A549 (cell line): ENCODE results near the gene ARL3. TPM values are rescaled to one million over a fixed set of nuclear protein-coding genes. Genes with fewer than 3 reads are reported as not detected.

Experiments
- ATAC-seq, 2 experiments: fragments of 200-7000 bp in 1 of 2; fragments of >200 bp in 1 of 2; cut with Nextera tagmentation in 1 of 2; cut with Tn5 transposase in 1 of 2; 3 replicates each; pipeline versions ENCODE4 v1.8.0 to v1.9.1; 2018 to 2020; ENCODE audit warnings: mild to moderate bottlenecking in 1 of 2, moderate library complexity in 1 of 2
- CTCF ChIA-PET: fragments of 300-600 bp; sonication (Branson Sonifier 250); formaldehyde crosslinking; extraction: SDS; loops from one replicate; lab custom pipeline; 2021; ENCODE audit warnings: antibody characterized with exemption, inconsistent platforms; lab: Yijun Ruan, JAX
- POLR2A ChIA-PET: fragments of 350-600 bp; formaldehyde crosslinking; extraction: SDS; loops from one replicate; lab custom pipeline; 2021; ENCODE audit warnings: antibody characterized with exemption, inconsistent platforms; lab: Yijun Ruan, JAX
- DNase-seq, 2 experiments: peaks; one replicate each; pipeline versions ENCODE4 v3.0.0 to v3.0.0-alpha.2; 2011 to 2016; ENCODE audit warnings: low read depth in 1 of 2, low spot score in 1 of 2
- FAIRE-seq: peaks from 2 replicates; lab custom pipeline; 2011; peaks lifted over from hg19 to GRCh38; lab: Jason Lieb, UNC
- H3K27ac ChIP-seq, 2 experiments: fragments of >200 bp; sonication (Bioruptor Twin); formaldehyde crosslinking; 3 replicates each; pipeline ENCODE4 v1.5.1; 2016 to 2017
- H3K4me1 ChIP-seq: fragments of >200 bp; sonication (Bioruptor Twin); formaldehyde crosslinking; 3 replicates; pipeline ENCODE4 v1.6.1; 2016
- H3K4me2 ChIP-seq: fragments of >200 bp; sonication (Bioruptor Twin); formaldehyde crosslinking; 3 replicates; pipeline ENCODE4 v1.6.1; 2016
- H3K4me3 ChIP-seq: fragments of >200 bp; sonication (Bioruptor Twin); formaldehyde crosslinking; 3 replicates; pipeline ENCODE4 v1.5.1; 2016
- H3K9me3 ChIP-seq: fragments of >200 bp; sonication (Bioruptor Twin); formaldehyde crosslinking; 3 replicates; pipeline ENCODE4 v1.6.1; 2016
- ATOH8 ChIP-seq: fragments of 250-450 bp; sonication (Bioruptor Pico); IDR thresholded peaks from 2 replicates; pipeline ENCODE4 v1.5.0; 2020; ENCODE audit warnings: low read depth, mild to moderate bottlenecking, moderate library complexity
- BCL3 ChIP-seq: fragments of >200 bp; sonication (Bioruptor Twin); formaldehyde crosslinking; IDR thresholded peaks from 3 replicates; pipeline ENCODE4 v1.6.1; 2016
- BHLHE40 ChIP-seq: IDR thresholded peaks from 2 replicates; pipeline ENCODE4 v1.6.1; 2012; ENCODE audit warnings: low read depth, low read length, inconsistent platforms
- CBX2 ChIP-seq: fragments of 200-600 bp; sonication (generic); IDR thresholded peaks from 2 replicates; pipeline ENCODE4 v1.6.1; 2016; ENCODE audit warnings: low read depth, mild to moderate bottlenecking, borderline replicate concordance
- CBX8 ChIP-seq: fragments of 200-600 bp; sonication (generic); IDR thresholded peaks from 2 replicates; pipeline ENCODE4 v1.6.1; 2016
- CTCF ChIP-seq: fragments of >200 bp; sonication (Bioruptor Twin); formaldehyde crosslinking; IDR thresholded peaks from 3 replicates; pipeline ENCODE4 v1.5.1; 2016
- EHF ChIP-seq: fragments of 250-450 bp; sonication (Bioruptor Pico); IDR thresholded peaks from 2 replicates; pipeline ENCODE4 v1.5.0; 2020; ENCODE audit warnings: mild to moderate bottlenecking
- EHMT2 ChIP-seq: fragments of 200-600 bp; sonication (generic); IDR thresholded peaks from 2 replicates; pipeline ENCODE4 v1.6.1; 2016; ENCODE audit warnings: antibody characterized with exemption, low read depth, mild to moderate bottlenecking, moderate library complexity
- EP300 ChIP-seq, 2 experiments: fragments of >200 bp; sonication (Bioruptor Twin); formaldehyde crosslinking; IDR thresholded peaks; 2 replicates in 1 of 2; 3 replicates in 1 of 2; pipeline ENCODE4 v1.6.1; 2016 to 2017
- ESRRA ChIP-seq: fragments of 150-350 bp; IDR thresholded peaks from 2 replicates; pipeline ENCODE4 v1.6.1; 2014; ENCODE audit warnings: mild to moderate bottlenecking, low read length, borderline replicate concordance
- HDAC2 ChIP-seq: fragments of 200-600 bp; sonication (generic); IDR thresholded peaks from 2 replicates; pipeline ENCODE4 v1.6.1; 2016
- HES2 ChIP-seq: fragments of >200 bp; sonication (Bioruptor Twin); formaldehyde crosslinking; IDR thresholded peaks from 2 replicates; pipeline ENCODE4 v1.6.1; 2016
- HOXB13 ChIP-seq: fragments of 250-450 bp; sonication (Bioruptor Pico); IDR thresholded peaks from 2 replicates; pipeline ENCODE4 v1.5.0; 2020; ENCODE audit warnings: low read depth, mild to moderate bottlenecking, moderate library complexity
- KDM1A ChIP-seq: fragments of 200-600 bp; sonication (generic); IDR thresholded peaks from 2 replicates; pipeline ENCODE4 v1.6.1; 2016; ENCODE audit warnings: low read depth, mild to moderate bottlenecking
- KDM5A ChIP-seq: fragments of 200-600 bp; sonication (generic); IDR thresholded peaks from 2 replicates; pipeline ENCODE4 v1.6.1; 2016; ENCODE audit warnings: antibody characterized with exemption, mild to moderate bottlenecking
- MAZ ChIP-seq: fragments of 150-350 bp; IDR thresholded peaks from 2 replicates; pipeline ENCODE4 v1.6.1; 2014; ENCODE audit warnings: antibody characterized with exemption, low read depth, low read length, borderline replicate concordance
- MYC ChIP-seq: IDR thresholded peaks from 2 replicates; pipeline ENCODE4 v1.6.1; 2012; ENCODE audit warnings: mild to moderate bottlenecking, inconsistent platforms, low read length, improper control_type of control experiment, borderline replicate concordance
- NR3C1 ChIP-seq: fragments of >200 bp; sonication (Bioruptor Twin); formaldehyde crosslinking; IDR thresholded peaks from 3 replicates; pipeline ENCODE4 v1.6.1; 2017
- PHF8 ChIP-seq: fragments of 200-600 bp; sonication (generic); IDR thresholded peaks from 2 replicates; pipeline ENCODE4 v1.6.1; 2016; ENCODE audit warnings: low read depth, mild to moderate bottlenecking, antibody characterized with exemption, moderate library complexity, borderline replicate concordance
- POLR2A ChIP-seq: IDR thresholded peaks from 2 replicates; pipeline ENCODE4 v1.6.1; 2012; ENCODE audit warnings: mild to moderate bottlenecking, low read length
- POLR2AphosphoS2 ChIP-seq: conservative IDR thresholded peaks from 2 replicates; pipeline ENCODE4 v1.6.1; 2012; ENCODE audit warnings: low read length, improper control_type of control experiment, inconsistent platforms
- RCOR1 ChIP-seq: fragments of 150-350 bp; IDR thresholded peaks from 2 replicates; pipeline ENCODE4 v1.6.1; 2014; ENCODE audit warnings: antibody characterized with exemption, low read length, low read depth
- REST ChIP-seq: fragments of 200-600 bp; sonication (generic); IDR thresholded peaks from 2 replicates; pipeline ENCODE4 v1.6.1; 2016; ENCODE audit warnings: antibody characterized with exemption, mild to moderate bottlenecking, moderate library complexity
- SMC3 ChIP-seq: fragments of >200 bp; sonication (Bioruptor Twin); formaldehyde crosslinking; IDR thresholded peaks from 3 replicates; pipeline ENCODE4 v1.6.1; 2018; ENCODE audit warnings: inconsistent platforms
- WGBS: methylation state at CpG from one replicate; pipeline ENCODE4 v1.1.6; 2017; ENCODE audit errors: missing lambda C conversion rate; 5-methylcytosine and 5-hydroxymethylcytosine counted together
- polyA plus RNA-seq, 4 experiments: library from polyadenylated mRNA; depleted of rRNA in 3 of 4; stranded (reverse); fragments of >200 nt; fragmentation: RNase III in 1 of 4; extraction: RNeasy Plus Mini Kit Qiagen cat#74134 plus additional on column Dnase treatment in 1 of 4; gene quantifications; 2 replicates in 3 of 4; 3 replicates in 1 of 4; pipeline ENCODE4 v1.2.3, GENCODE V29; 2011 to 2017
- TF ChIP-seq, protein P1 (sequence below): IDR thresholded peaks from 2 replicates; pipeline ENCODE4 v1.6.1; 2012
- TF ChIP-seq, protein P2 (sequence below): IDR thresholded peaks from 2 replicates; pipeline ENCODE4 v1.6.1; 2012; ENCODE audit warnings: low read depth, borderline replicate concordance

ARL3 gene
- polyA plus RNA-seq, 2 of the 4 experiments (the other 2 are of a cell fraction): 20.2 to 21.3 TPM

DNA sequence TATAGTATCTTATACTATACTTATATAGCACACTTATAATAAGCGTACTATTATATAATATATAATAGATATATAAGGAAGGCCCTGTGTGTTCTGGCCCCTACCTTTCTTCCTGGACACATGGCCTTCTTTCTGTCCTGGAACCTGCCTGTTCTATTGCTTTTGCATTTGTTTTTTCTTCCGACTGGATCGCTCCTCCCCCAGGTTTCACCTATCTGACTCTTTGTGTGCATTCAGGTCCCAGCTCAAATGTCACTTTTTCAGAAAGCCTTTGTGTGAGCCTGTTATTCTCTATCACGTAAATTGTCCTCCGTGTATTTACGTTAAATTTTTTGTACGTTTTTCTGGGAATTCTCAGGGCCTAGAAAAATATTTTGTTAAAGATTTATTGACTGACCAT, 72.8 kb downstream of the ARL3 start:
- no peak for ATAC-seq
- TF ChIP-seq KDM5A (no peak), MAZ (no peak), EHF (CRISPR knock-in tag) (no peak), EHMT2 (no peak), NR3C1 (no peak), HES2 (no peak), RCOR1 (no peak), KDM1A (no peak), CBX2 (no peak)
- TF ChIP-seq, protein P1, sequence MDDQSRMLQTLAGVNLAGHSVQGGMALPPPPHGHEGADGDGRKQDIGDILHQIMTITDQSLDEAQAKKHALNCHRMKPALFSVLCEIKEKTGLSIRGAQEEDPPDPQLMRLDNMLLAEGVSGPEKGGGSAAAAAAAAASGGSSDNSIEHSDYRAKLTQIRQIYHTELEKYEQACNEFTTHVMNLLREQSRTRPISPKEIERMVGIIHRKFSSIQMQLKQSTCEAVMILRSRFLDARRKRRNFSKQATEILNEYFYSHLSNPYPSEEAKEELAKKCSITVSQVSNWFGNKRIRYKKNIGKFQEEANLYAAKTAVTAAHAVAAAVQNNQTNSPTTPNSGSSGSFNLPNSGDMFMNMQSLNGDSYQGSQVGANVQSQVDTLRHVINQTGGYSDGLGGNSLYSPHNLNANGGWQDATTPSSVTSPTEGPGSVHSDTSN: no peak
- Histone ChIP-seq H3K27ac (peak overlapping the region; percentile 60 to 98), H3K4me2 (peak overlapping the region; percentile 90), H3K4me3 (peak overlapping the region; percentile 94), H3K4me1 (peaks cover under 1% of the 10 kb centered on the region; the same call in 1 of the 3 replicates), H3K9me3 (no peaks in the 10 kb centered on the region)
- ChIA-PET POLR2A (interaction anchor here (0.7 to 2.4 kb wide), 10 partner anchors 10 to 502 kb away, joined by 3 to 13 read pairs (median 4); partner anchors contain the start of genes ARL3 and SFXN2), CTCF (interaction anchor here (1.2 to 1.5 kb wide), 2 partner anchors 9 to 72 kb away, joined by 3 to 4 read pairs; partner anchors contain the start of gene ARL3)
- 18% methylated on average over 7 of the region's 7 CpGs for WGBS
- DNase-seq: no peak
- no peak for FAIRE-seq

DNA sequence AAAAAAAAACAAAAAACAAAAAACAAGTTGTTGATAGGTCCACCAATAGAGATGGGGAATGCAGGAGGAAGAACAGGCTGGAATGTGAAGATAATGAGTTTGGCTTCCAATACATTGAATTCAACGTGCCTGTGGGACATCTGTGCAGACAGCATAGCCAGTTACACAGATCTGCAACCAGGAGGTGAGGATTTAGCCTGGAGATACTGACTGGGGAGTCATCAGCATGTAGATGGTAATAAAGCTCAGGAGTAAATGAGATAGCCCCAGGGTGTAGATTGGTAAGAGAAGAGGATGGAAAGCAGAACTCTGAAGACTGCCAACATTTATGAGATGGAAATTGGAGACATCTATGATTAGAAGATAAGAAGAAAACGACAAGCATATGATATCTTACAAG, 74.7 kb downstream of the ARL3 start:
- Histone ChIP-seq H3K4me3 (no peak overlapping the region), H3K4me1 (no peaks in the 10 kb centered on the region), H3K9me3 (no peaks in the 10 kb centered on the region), H3K27ac (no peak overlapping the region), H3K4me2 (no peak overlapping the region)
- FAIRE-seq: no peak
- DNase-seq: no peak
- 25% methylated on average over 2 of the region's 2 CpGs for WGBS
- no peak for ATAC-seq
- POLR2A ChIA-PET: no interaction called here
- CTCF ChIA-PET: interaction anchor here (0.7 kb wide), 1 partner anchor 12 kb away, joined by 3 read pairs; no protein-coding TSS in a partner anchor
- TF ChIP-seq ATOH8 (CRISPR knock-in tag) (no peak), MYC (no peak), RCOR1 (no peak), CBX8 (no peak), CTCF (no peak), EP300 (IDR thresholded peaks at IDR 0.05) (no peak), POLR2AphosphoS2 (no peak), PHF8 (no peak), HOXB13 (CRISPR knock-in tag) (no peak), REST (no peak), SMC3 (no peak), BHLHE40 (no peak), BCL3 (no peak), POLR2A (no peak), ESRRA (no peak), HDAC2 (no peak)
- TF ChIP-seq, protein P2, sequence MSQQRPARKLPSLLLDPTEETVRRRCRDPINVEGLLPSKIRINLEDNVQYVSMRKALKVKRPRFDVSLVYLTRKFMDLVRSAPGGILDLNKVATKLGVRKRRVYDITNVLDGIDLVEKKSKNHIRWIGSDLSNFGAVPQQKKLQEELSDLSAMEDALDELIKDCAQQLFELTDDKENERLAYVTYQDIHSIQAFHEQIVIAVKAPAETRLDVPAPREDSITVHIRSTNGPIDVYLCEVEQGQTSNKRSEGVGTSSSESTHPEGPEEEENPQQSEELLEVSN: no peak
